HG02798 (cell line): ENCODE results near the gene IWS1.

Source experiments
- ATAC-seq: cut with Tn5 transposase; IDR thresholded peaks from one replicate; pipeline ENCODE4 v1.9.1; 2021; ENCODE audit warnings: mild to moderate bottlenecking; ENCODE audit not compliant: unreplicated experiment, poor library complexity

The IWS1 gene

DNA sequence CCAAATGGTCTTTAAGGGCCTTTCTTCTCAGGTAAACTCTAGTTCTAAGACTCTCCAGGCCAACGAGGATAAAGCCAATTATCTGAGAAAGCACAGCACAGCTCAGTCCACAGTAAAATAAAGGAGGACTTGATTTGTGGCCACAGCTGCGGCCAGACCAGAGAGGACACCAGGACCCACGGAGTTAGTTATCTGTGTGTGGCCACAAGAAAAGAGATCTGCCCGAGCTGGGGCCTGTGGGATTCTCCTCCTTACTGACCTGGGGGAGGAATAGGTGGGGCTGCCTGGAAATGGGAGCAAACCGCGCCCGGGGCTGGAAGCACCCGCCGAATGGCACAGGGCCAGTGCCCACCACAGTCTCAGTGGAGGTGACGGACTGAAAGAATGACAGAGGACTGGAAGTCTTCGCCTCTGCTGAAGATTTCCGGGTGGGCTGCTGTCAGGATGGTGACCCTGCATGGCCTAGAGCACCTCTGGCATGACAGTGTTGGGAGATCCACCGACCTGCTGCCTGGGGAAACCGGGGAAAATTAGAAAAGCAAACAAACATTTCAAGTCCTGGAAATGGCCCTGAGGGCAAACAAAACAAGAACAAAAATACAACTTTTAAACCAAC is 94.8 kb downstream of the IWS1 start:
- ATAC-seq = no peak
